Chondrocyte (in vitro differentiated cells): ENCODE data around the gene RABGAP1L. TPM values are rescaled to one million over a fixed set of nuclear protein-coding genes. Genes with fewer than 3 reads are reported as not detected.
A peak's percentile ranks its signal among the peaks of the same experiment; 100 is the strongest.

Source experiments
- DNase-seq: peaks from one replicate; pipeline ENCODE4 v3.0.0; 2021; ENCODE audit warnings: mixed read lengths, low spot score
- H3K27ac Mint-ChIP-seq: one replicate; pipeline ENCODE4 v1.8.0; 2021; ENCODE audit warnings: mild to moderate bottlenecking, moderate library complexity, mixed read lengths; ENCODE audit not compliant: unreplicated experiment
- H3K27me3 Mint-ChIP-seq: 2 replicates; pipeline ENCODE4 v1.8.0; 2021; ENCODE audit warnings: low read depth, mixed read lengths
- H3K36me3 Mint-ChIP-seq: 2 replicates; pipeline ENCODE4 v1.8.0; 2021; ENCODE audit warnings: low read depth, mixed read lengths
- H3K4me1 Mint-ChIP-seq: 2 replicates; pipeline ENCODE4 v1.8.0; 2021; ENCODE audit warnings: low read depth, mild to moderate bottlenecking, mixed read lengths
- H3K4me3 Mint-ChIP-seq: one replicate; pipeline ENCODE4 v1.8.0; 2021; ENCODE audit warnings: mild to moderate bottlenecking, moderate library complexity, mixed read lengths; ENCODE audit not compliant: unreplicated experiment
- H3K9me3 Mint-ChIP-seq: 2 replicates; pipeline ENCODE4 v1.8.0; 2021; ENCODE audit warnings: low read depth, mixed read lengths
- CTCF ChIP-seq: fragments of 200-600 bp; sonication (generic); IDR thresholded peaks from 2 replicates; pipeline ENCODE4 v1.5.0; 2021; ENCODE audit warnings: antibody characterized with exemption, mild to moderate bottlenecking, moderate library complexity
- total RNA-seq: library from RNA; stranded (reverse); gene quantifications from 3 replicates; pipeline ENCODE4 v1.2.1, GENCODE V29; 2021

RABGAP1L gene
- total RNA-seq, 1 donor from 2014 or later: 27.1 TPM

GRCh38 chr1:174967845-174968705, 808.8 kb downstream of the RABGAP1L start:
- no peak for TF ChIP-seq CTCF
- Mint-ChIP-seq H3K36me3 (no peaks in the 10 kb centered on the region), H3K27ac (peak overlapping the region; percentile 94), H3K4me3 (no peak overlapping the region), H3K9me3 (no peaks in the 10 kb centered on the region), H3K4me1 (peaks cover 63% of the 10 kb centered on the region), H3K27me3 (no peaks in the 10 kb centered on the region)
- DNase-seq: no peak

- H3K27ac Mint-ChIP-seq: peak overlapping the region; percentile 94
These were observed 809.5 kb downstream of the RABGAP1L start for GRCh38 chr1:174968750-174969244.

GRCh38 chr1:174969977-174970376, 810.7 kb downstream of the RABGAP1L start:
- no peak for TF ChIP-seq CTCF
- H3K4me1 Mint-ChIP-seq: peaks cover 44% of the 10 kb centered on the region
- no peak overlapping the region for H3K4me3 Mint-ChIP-seq
- H3K27ac Mint-ChIP-seq: no peak overlapping the region
- no peaks in the 10 kb centered on the region for H3K36me3 Mint-ChIP-seq
- no peak for DNase-seq
- H3K9me3 Mint-ChIP-seq: no peaks in the 10 kb centered on the region
- no peaks in the 10 kb centered on the region for H3K27me3 Mint-ChIP-seq

More at GRCh38 chr1:174968750-174969244, 809.5 kb downstream of the RABGAP1L start:
- DNase-seq: no peak
- Mint-ChIP-seq H3K4me3 (peak overlapping the region; percentile 11), H3K4me1 (peaks cover 56% of the 10 kb centered on the region), H3K27me3 (no peaks in the 10 kb centered on the region), H3K36me3 (no peaks in the 10 kb centered on the region), H3K9me3 (no peaks in the 10 kb centered on the region)
- TF ChIP-seq CTCF: no peak

GRCh38 chr1:174971466-174971865, 812.1 kb downstream of the RABGAP1L start:
- H3K27me3 Mint-ChIP-seq: no peaks in the 10 kb centered on the region
- no peak for DNase-seq
- no peak for TF ChIP-seq CTCF
- H3K36me3 Mint-ChIP-seq: peaks cover 4% of the 10 kb centered on the region
- no peak overlapping the region for H3K4me3 Mint-ChIP-seq
- no peak overlapping the region for H3K27ac Mint-ChIP-seq
- peaks cover 31% of the 10 kb centered on the region for H3K4me1 Mint-ChIP-seq
- H3K9me3 Mint-ChIP-seq: no peaks in the 10 kb centered on the region

GRCh38 chr1:174971902-174972301, 812.6 kb downstream of the RABGAP1L start:
- DNase-seq: no peak
- no peak overlapping the region for H3K4me3 Mint-ChIP-seq
- no peaks in the 10 kb centered on the region for H3K9me3 Mint-ChIP-seq
- H3K27me3 Mint-ChIP-seq: no peaks in the 10 kb centered on the region
- no peak overlapping the region for H3K27ac Mint-ChIP-seq
- TF ChIP-seq CTCF: no peak
- H3K36me3 Mint-ChIP-seq: peaks cover 4% of the 10 kb centered on the region
- H3K4me1 Mint-ChIP-seq: peaks cover 34% of the 10 kb centered on the region
